HepG2 (cell line): ENCODE results near the gene UBE2O. TPM values are rescaled to one million over a fixed set of nuclear protein-coding genes. Genes with fewer than 3 reads are reported as not detected.

Source experiments
- CREM ChIP-seq, 2 experiments: sonication (generic) in 1 of 2; formaldehyde crosslinking in 1 of 2; IDR thresholded peaks; 2 replicates each; pipeline versions ENCODE4 v1.4.0 to v1.6.1; 2016 to 2020; ENCODE audit warnings: antibody characterized with exemption in 1 of 2, mild to moderate bottlenecking in 1 of 2, missing genetic modification reagents in 1 of 2
- KLF16 ChIP-seq, 2 experiments: sonication (generic) in 1 of 2; formaldehyde crosslinking in 1 of 2; IDR thresholded peaks; 2 replicates each; pipeline versions ENCODE4 v1.6.1 to v1.8.0; 2016 to 2023; ENCODE audit warnings: missing genetic modification reagents in 2 of 2, missing compliant biosample characterization in 1 of 2
- KMT2B ChIP-seq: IDR thresholded peaks from 2 replicates; pipeline ENCODE4 v1.6.1; 2016; ENCODE audit warnings: missing genetic modification reagents, missing compliant biosample characterization
- MAF1 ChIP-seq: sonication (generic); formaldehyde crosslinking; IDR thresholded peaks from 2 replicates; pipeline ENCODE4 v1.5.0; 2020; ENCODE audit warnings: missing genetic modification reagents, borderline replicate concordance
- MAX ChIP-seq: IDR thresholded peaks from 2 replicates; pipeline ENCODE4 v1.6.1; 2012; ENCODE audit warnings: inconsistent platforms
- MIXL1 ChIP-seq: IDR thresholded peaks from 2 replicates; pipeline ENCODE4 v1.6.1; 2016
- MTF2 ChIP-seq: sonication (generic); formaldehyde crosslinking; IDR thresholded peaks from 2 replicates; pipeline ENCODE4 v1.5.0; 2020; ENCODE audit warnings: missing genetic modification reagents, borderline replicate concordance
- PHB2 ChIP-seq: fragments of 450-650 bp; IDR thresholded peaks from 2 replicates; pipeline ENCODE4 v1.6.1; 2018; ENCODE audit not compliant: partially characterized antibody
- PHF5A ChIP-seq: IDR thresholded peaks from one replicate; pipeline ENCODE4 v1.6.1; 2018; ENCODE audit warnings: low read depth, missing genetic modification reagents; ENCODE audit not compliant: unreplicated experiment
- RORA ChIP-seq: sonication (generic); formaldehyde crosslinking; IDR thresholded peaks from 2 replicates; pipeline ENCODE4 v1.5.0; 2020; ENCODE audit warnings: mild to moderate bottlenecking, missing genetic modification reagents, moderate library complexity
- RXRA ChIP-seq: sonication (generic); formaldehyde crosslinking; IDR thresholded peaks from 2 replicates; pipeline ENCODE4 v1.5.1; 2020; ENCODE audit warnings: missing genetic modification reagents
- TEAD3 ChIP-seq: optimal IDR thresholded peaks from 2 replicates; pipeline ENCODE3; 2016; ENCODE audit warnings: borderline replicate concordance
- ZNF280D ChIP-seq: sonication (generic); formaldehyde crosslinking; IDR thresholded peaks from 2 replicates; pipeline ENCODE4 v1.5.1; 2020; ENCODE audit warnings: mild to moderate bottlenecking, missing genetic modification reagents
- ZNF446 ChIP-seq: sonication (generic); formaldehyde crosslinking; IDR thresholded peaks from 2 replicates; pipeline ENCODE4 v1.5.0; 2020; ENCODE audit warnings: mild to moderate bottlenecking, missing genetic modification reagents
- ZNF562 ChIP-seq: sonication (generic); formaldehyde crosslinking; IDR thresholded peaks from 2 replicates; pipeline ENCODE4 v1.8.0; 2022; ENCODE audit warnings: missing genetic modification reagents, borderline replicate concordance
- polyA plus RNA-seq, 8 experiments: library from polyadenylated mRNA; depleted of rRNA in 3 of 8; stranded (reverse) in 7 of 8; unstranded in 1 of 8; fragments of >200 nt; fragmentation: Illumina TruSeq in 4 of 8; extraction: Trizol in 4 of 8; gene quantifications; 2 replicates each; pipeline versions ENCODE4 v1.2.1 to v1.2.3, GENCODE V29; 2011 to 2016; ENCODE audit warnings: low read depth in 4 of 8, missing spikeins in 1 of 8, mixed read lengths in 1 of 8; ENCODE audit not compliant: insufficient read depth in 1 of 8
- total RNA-seq, 5 experiments: library from RNA; depleted of rRNA; stranded (reverse); fragments of >200 nt; fragmentation: Illumina TruSeq; extraction: Trizol; gene quantifications; 2 replicates each; pipeline ENCODE4 v1.2.3, GENCODE V29; 2016; ENCODE audit warnings: low read depth in 1 of 5
- TF ChIP-seq, protein P1 (sequence below): sonication (generic); formaldehyde crosslinking; IDR thresholded peaks from 2 replicates; pipeline ENCODE4 v1.8.0; 2022; ENCODE audit warnings: missing genetic modification reagents, mild to moderate bottlenecking, inconsistent platforms, borderline replicate concordance
- TF ChIP-seq, protein P2 (sequence below): sonication (generic); formaldehyde crosslinking; IDR thresholded peaks from 2 replicates; pipeline ENCODE4 v1.8.0; 2023; ENCODE audit warnings: mild to moderate bottlenecking, missing genetic modification reagents
- TF ChIP-seq, protein P3 (sequence below): sonication (generic); formaldehyde crosslinking; IDR thresholded peaks from 2 replicates; pipeline ENCODE4 v1.5.0; 2020; ENCODE audit warnings: missing genetic modification reagents
- TF ChIP-seq, protein P4 (sequence below): sonication (generic); formaldehyde crosslinking; IDR thresholded peaks from 2 replicates; pipeline ENCODE4 v1.9.0; 2022; ENCODE audit warnings: low read depth, missing genetic modification reagents

Gene UBE2O
- total and polyA plus RNA-seq, 2 of the 13 experiments (the other 11 are each of a cell fraction or from before 2014, with no cell fraction given), result 21.5 to 23.5 TPM

GRCh38 chr17:76497979-76498875, 45.3 kb upstream of the UBE2O start (continued):
- TF ChIP-seq ZNF280D (CRISPR knock-in tag) (no peak), TEAD3 (peak; percentile 16), PHB2 (no peak), MIXL1 (CRISPR knock-in tag) (peak; percentile 48; the same call in 1 of the 2 replicates), KLF16 (CRISPR knock-in tag; IDR thresholded peaks at IDR 0.05) (peak in 1 of 2 experiments; percentile 51; a peak in 1 of 4 replicates), KMT2B (CRISPR knock-in tag) (peak; percentile 27; the same call in 1 of the 2 replicates), RXRA (peak; percentile 63), ZNF562 (CRISPR knock-in tag) (no peak), CREM (IDR thresholded peaks at IDR 0.05) (no peak; the same call in 1 of the 2 replicates), CREM (CRISPR knock-in tag; IDR thresholded peaks at IDR 0.05) (no peak), MAF1 (CRISPR knock-in tag) (no peak), RORA (CRISPR knock-in tag) (no peak), MAX (peak; percentile 86), MTF2 (CRISPR knock-in tag) (peak; percentile 88; the same call in 1 of the 2 replicates), PHF5A (CRISPR knock-in tag) (no peak), ZNF446 (CRISPR knock-in tag) (no peak)
- TF ChIP-seq, protein P1, sequence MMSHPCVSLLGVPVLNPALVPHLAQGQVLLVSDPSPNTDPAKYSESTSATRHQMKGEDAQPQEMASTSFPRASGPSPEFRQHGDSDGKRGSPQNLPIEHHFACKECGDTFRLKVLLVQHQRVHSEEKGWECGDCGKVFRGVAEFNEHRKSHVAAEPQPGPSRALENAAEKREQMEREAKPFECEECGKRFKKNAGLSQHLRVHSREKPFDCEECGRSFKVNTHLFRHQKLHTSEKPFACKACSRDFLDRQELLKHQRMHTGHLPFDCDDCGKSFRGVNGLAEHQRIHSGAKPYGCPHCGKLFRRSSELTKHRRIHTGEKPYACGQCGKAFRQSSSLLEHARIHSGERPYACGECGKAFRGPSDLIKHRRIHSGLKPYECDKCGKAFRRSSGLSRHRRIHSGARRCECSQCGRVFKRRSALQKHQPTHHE (CRISPR knock-in tag), result no peak
- TF ChIP-seq, protein P2, sequence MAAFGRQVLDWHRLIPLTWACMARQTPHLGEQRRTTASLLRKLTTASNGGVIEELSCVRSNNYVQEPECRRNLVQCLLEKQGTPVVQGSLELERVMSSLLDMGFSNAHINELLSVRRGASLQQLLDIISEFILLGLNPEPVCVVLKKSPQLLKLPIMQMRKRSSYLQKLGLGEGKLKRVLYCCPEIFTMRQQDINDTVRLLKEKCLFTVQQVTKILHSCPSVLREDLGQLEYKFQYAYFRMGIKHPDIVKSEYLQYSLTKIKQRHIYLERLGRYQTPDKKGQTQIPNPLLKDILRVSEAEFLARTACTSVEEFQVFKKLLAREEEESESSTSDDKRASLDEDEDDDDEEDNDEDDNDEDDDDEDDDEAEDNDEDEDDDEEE, result peak; percentile 58
- TF ChIP-seq, protein P3, sequence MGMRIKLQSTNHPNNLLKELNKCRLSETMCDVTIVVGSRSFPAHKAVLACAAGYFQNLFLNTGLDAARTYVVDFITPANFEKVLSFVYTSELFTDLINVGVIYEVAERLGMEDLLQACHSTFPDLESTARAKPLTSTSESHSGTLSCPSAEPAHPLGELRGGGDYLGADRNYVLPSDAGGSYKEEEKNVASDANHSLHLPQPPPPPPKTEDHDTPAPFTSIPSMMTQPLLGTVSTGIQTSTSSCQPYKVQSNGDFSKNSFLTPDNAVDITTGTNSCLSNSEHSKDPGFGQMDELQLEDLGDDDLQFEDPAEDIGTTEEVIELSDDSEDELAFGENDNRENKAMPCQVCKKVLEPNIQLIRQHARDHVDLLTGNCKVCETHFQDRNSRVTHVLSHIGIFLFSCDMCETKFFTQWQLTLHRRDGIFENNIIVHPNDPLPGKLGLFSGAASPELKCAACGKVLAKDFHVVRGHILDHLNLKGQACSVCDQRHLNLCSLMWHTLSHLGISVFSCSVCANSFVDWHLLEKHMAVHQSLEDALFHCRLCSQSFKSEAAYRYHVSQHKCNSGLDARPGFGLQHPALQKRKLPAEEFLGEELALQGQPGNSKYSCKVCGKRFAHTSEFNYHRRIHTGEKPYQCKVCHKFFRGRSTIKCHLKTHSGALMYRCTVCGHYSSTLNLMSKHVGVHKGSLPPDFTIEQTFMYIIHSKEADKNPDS, result 0 out of 2 replicates have a peak, but pooled peaks have one; percentile 71
- TF ChIP-seq, protein P4, sequence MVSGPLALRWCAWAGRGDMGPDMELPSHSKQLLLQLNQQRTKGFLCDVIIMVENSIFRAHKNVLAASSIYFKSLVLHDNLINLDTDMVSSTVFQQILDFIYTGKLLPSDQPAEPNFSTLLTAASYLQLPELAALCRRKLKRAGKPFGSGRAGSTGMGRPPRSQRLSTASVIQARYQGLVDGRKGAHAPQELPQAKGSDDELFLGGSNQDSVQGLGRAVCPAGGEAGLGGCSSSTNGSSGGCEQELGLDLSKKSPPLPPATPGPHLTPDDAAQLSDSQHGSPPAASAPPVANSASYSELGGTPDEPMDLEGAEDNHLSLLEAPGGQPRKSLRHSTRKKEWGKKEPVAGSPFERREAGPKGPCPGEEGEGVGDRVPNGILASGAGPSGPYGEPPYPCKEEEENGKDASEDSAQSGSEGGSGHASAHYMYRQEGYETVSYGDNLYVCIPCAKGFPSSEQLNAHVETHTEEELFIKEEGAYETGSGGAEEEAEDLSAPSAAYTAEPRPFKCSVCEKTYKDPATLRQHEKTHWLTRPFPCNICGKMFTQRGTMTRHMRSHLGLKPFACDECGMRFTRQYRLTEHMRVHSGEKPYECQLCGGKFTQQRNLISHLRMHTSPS, result peak; percentile 96; the same call in 1 of the 2 replicates
